HG03457 (cell line): ENCODE results near the gene MCL1.

Experiments
- ATAC-seq: cut with Tn5 transposase; IDR thresholded peaks from one replicate; pipeline ENCODE4 v1.9.1; 2021; ENCODE audit warnings: moderate number of reproducible peaks; ENCODE audit not compliant: unreplicated experiment

Gene MCL1

GRCh38 chr1:150543500-150544143 is 35.8 kb downstream of the MCL1 start:
- no peak for ATAC-seq

GRCh38 chr1:150537732-150538684 is 41.4 kb downstream of the MCL1 start:
- no peak for ATAC-seq

- no peak for ATAC-seq
These were observed 42.3 kb downstream of the MCL1 start for GRCh38 chr1:150536836-150537731.

GRCh38 chr1:150535511-150536287 is 43.7 kb downstream of the MCL1 start:
- ATAC-seq = no peak

GRCh38 chr1:150534002-150534401 is 45.4 kb downstream of the MCL1 start:
- no peak for ATAC-seq

GRCh38 chr1:150532860-150533259 is 46.5 kb downstream of the MCL1 start:
- ATAC-seq = no peak

- no peak for ATAC-seq
These were observed 48.8 kb downstream of the MCL1 start for GRCh38 chr1:150530491-150531159.

GRCh38 chr1:150529017-150529416 is 50.4 kb downstream of the MCL1 start:
- ATAC-seq = no peak

GRCh38 chr1:150528196-150528595 is 51.2 kb downstream of the MCL1 start:
- no peak for ATAC-seq

- no peak for ATAC-seq
These were observed 54.1 kb downstream of the MCL1 start for GRCh38 chr1:150525348-150525747.
